Smooth muscle cell (in vitro differentiated cells): ENCODE measurements around the gene SDK2. TPM values are rescaled to one million over a fixed set of nuclear protein-coding genes. Genes with fewer than 3 reads are reported as not detected.
"Not testable (repeated sequence)": the region's sequence is repeated elsewhere in the genome, so short reads cannot be mapped to it uniquely, and the experiment has no call there.

Experiments
- DNase-seq: peaks from one replicate; lab custom pipeline; 2025; ENCODE audit not compliant: unreplicated experiment; lab: John Stamatoyannopoulos, UW
- H2AFZ ChIP-seq: fragments of 200-600 bp; sonication (generic); 2 replicates; pipeline ENCODE4 v1.6.0; 2016; ENCODE audit warnings: antibody characterized with exemption, low read depth, mild to moderate bottlenecking
- H3F3A ChIP-seq: fragments of 200-600 bp; sonication (generic); 2 replicates; pipeline ENCODE4 v1.6.0; 2017; ENCODE audit warnings: antibody characterized with exemption, low read depth
- H3K27ac ChIP-seq: fragments of 200-600 bp; sonication (generic); 2 replicates; pipeline ENCODE4 v1.5.1; 2016; ENCODE audit warnings: low read depth, mild to moderate bottlenecking
- H3K27me3 ChIP-seq: fragments of 200-600 bp; sonication (generic); 2 replicates; pipeline ENCODE4 v1.6.1; 2016; ENCODE audit warnings: low read depth, mild to moderate bottlenecking
- H3K36me3 ChIP-seq: fragments of 200-600 bp; sonication (generic); 2 replicates; pipeline ENCODE4 v1.5.1; 2016; ENCODE audit warnings: low read depth
- H3K4me1 ChIP-seq: fragments of 200-600 bp; sonication (generic); 2 replicates; pipeline ENCODE4 v1.5.1; 2016; ENCODE audit warnings: low read depth
- H3K4me2 ChIP-seq: fragments of 200-600 bp; sonication (generic); 2 replicates; pipeline ENCODE4 v1.6.0; 2016; ENCODE audit warnings: mild to moderate bottlenecking
- H3K4me3 ChIP-seq: fragments of 200-600 bp; sonication (generic); 2 replicates; pipeline ENCODE4 v1.5.1; 2016; ENCODE audit warnings: mild to moderate bottlenecking
- H3K79me2 ChIP-seq: fragments of 200-600 bp; sonication (generic); 2 replicates; pipeline ENCODE4 v1.6.0; 2016; ENCODE audit warnings: low read depth, mild to moderate bottlenecking
- H3K9ac ChIP-seq: fragments of 200-600 bp; sonication (generic); 2 replicates; pipeline ENCODE4 v1.6.0; 2016; ENCODE audit warnings: low read depth
- H3K9me3 ChIP-seq: fragments of 200-600 bp; sonication (generic); replicated peaks from 2 replicates; pipeline ENCODE4 v1.5.1; 2016; ENCODE audit warnings: low read depth
- H4K20me1 ChIP-seq: fragments of 200-600 bp; sonication (generic); 2 replicates; pipeline ENCODE4 v1.6.0; 2016; ENCODE audit warnings: low read depth
- WGBS: methylation state at CpG from one replicate; pipeline ENCODE4 v1.1.7; 2016; ENCODE audit warnings: low lambda C conversion rate; 5-methylcytosine and 5-hydroxymethylcytosine counted together
- polyA plus RNA-seq: library from polyadenylated mRNA; unstranded; fragments of >200 nt; fragmentation: Nextera tagmentation; extraction: Ambion mirVana; gene quantifications from 2 replicates; pipeline ENCODE4 v1.2.1, GENCODE V29; 2016
- total RNA-seq: library from RNA; depleted of rRNA; stranded (reverse); fragments of >200 nt; gene quantifications from 2 replicates; pipeline ENCODE4 v1.2.3, GENCODE V29; 2014
- TF ChIP-seq, protein P1 (sequence below): fragments of 200-600 bp; sonication (generic); IDR thresholded peaks from 2 replicates; pipeline ENCODE4 v1.5.1; 2017; ENCODE audit warnings: borderline replicate concordance, mild to moderate bottlenecking, antibody characterized with exemption; ENCODE audit not compliant: insufficient read depth, poor library complexity, severe bottlenecking

Gene SDK2
- total and polyA plus RNA-seq, 2 experiments from 2014 or later: 4.6 to 6.5 TPM

DNA sequence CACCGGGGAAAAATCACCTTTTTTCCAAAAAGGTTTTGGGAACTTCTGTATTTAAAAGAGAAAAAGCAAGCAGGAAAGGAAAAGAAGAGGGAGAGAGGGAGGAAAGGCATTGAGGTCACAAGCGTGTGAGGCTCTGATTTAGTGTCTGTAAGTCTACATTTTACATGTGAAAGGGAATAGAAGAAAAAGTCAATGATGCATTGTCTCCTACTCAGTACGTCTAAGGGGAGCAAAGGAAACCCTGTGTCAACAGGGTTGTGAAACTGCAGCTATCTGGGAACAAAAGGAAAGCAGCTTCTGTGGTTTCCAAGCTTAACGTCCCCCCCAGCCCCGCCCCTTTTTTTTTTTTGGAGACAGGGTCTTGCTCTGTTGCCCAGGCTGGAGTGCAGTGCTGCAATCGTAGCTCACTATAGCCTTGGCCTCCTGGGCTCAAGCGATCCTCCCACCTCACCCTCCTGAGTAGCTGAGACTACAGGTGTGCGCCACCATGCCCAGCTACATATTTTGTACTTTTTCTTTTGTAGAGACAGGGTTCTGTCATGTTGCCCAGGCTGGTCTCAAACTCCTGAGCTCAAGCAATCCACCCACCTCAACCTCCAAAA, 330.6 kb downstream of the SDK2 start:
- TF ChIP-seq, protein P1, sequence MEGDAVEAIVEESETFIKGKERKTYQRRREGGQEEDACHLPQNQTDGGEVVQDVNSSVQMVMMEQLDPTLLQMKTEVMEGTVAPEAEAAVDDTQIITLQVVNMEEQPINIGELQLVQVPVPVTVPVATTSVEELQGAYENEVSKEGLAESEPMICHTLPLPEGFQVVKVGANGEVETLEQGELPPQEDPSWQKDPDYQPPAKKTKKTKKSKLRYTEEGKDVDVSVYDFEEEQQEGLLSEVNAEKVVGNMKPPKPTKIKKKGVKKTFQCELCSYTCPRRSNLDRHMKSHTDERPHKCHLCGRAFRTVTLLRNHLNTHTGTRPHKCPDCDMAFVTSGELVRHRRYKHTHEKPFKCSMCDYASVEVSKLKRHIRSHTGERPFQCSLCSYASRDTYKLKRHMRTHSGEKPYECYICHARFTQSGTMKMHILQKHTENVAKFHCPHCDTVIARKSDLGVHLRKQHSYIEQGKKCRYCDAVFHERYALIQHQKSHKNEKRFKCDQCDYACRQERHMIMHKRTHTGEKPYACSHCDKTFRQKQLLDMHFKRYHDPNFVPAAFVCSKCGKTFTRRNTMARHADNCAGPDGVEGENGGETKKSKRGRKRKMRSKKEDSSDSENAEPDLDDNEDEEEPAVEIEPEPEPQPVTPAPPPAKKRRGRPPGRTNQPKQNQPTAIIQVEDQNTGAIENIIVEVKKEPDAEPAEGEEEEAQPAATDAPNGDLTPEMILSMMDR: no peak

GRCh38 chr17:73312887-73313286, 331.4 kb downstream of the SDK2 start:
- not testable (repeated sequence) for DNase-seq, H3K4me3 ChIP-seq, H3K27me3 ChIP-seq, H3K9me3 ChIP-seq, H3F3A ChIP-seq, H3K27ac ChIP-seq, H3K9ac ChIP-seq, H3K36me3 ChIP-seq, H2AFZ ChIP-seq
- WGBS: 75% methylated on average over 11 of the region's 11 CpGs
- H3K4me1 ChIP-seq: peaks cover 25% of the 10 kb centered on the region
- peak overlapping the region; percentile 97 for H3K4me2 ChIP-seq
- H3K79me2 ChIP-seq: peaks cover 28% of the 10 kb centered on the region
- H4K20me1 ChIP-seq: peaks cover 17% of the 10 kb centered on the region

More for the DNA sequence above, 330.6 kb downstream of the SDK2 start:
- H3K36me3 ChIP-seq: no peaks in the 10 kb centered on the region
- H4K20me1 ChIP-seq: peaks cover 9% of the 10 kb centered on the region
- no peak overlapping the region for H3K9ac ChIP-seq
- no peak overlapping the region for H3K4me3 ChIP-seq
- peaks cover 21% of the 10 kb centered on the region for H3K79me2 ChIP-seq
- no peak for DNase-seq
- peaks cover 22% of the 10 kb centered on the region for H3K4me1 ChIP-seq
- no peaks in the 10 kb centered on the region for H3K27me3 ChIP-seq
- H3F3A ChIP-seq: peaks cover 5% of the 10 kb centered on the region
- H3K27ac ChIP-seq: no peak overlapping the region
- no peak overlapping the region for H2AFZ ChIP-seq
- H3K4me2 ChIP-seq: no peak overlapping the region
- no peaks in the 10 kb centered on the region for H3K9me3 ChIP-seq
- WGBS: 78% methylated on average over 8 of the region's 8 CpGs

DNA sequence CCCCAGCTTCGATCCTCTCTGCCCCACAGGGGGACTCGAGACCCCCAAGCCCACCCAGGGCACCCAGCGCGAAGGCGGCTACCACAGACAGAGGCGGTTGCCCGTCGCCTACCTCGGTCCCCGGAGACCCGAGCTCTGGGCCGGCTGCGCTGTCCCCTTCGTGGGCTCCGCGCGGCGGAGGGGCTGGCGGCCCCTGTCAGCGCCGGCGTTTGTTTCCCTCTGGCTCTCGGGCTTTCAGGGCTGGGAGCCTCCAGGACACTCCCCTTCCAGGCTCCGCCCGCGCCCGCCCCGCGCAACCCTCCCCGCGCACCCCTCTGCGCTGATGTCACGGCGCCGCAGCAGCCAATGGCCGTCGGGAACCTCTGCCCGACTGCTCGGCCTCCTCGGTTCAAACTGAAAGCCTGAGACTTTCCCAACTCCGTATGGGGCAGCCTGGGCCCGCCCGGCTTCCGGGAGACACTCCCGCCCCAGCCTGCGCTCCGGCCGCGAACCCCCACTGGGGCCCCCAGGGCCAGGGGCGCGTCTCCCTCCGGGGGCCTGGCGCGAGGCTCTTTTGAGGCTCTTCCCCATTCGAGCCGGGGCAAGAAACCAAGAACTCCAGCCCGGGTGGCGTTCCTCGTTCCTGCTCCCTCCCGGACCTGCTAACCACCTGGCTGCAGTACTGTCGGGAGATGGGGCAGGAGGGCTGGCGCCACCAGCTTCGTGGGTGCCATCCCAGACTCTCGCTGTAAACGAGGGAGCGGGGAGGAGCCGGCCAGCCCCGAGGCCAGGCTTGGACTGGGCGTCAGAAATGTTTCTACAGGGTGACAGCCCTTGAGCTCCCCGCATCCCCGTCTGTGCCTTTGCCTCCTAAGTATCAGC, 332.2 kb downstream of the SDK2 start, which contains the start of gene CDC42EP4:
Gene CDC42EP4 (minus strand): TSS at position 221 of the 861 bp plus-strand sequence. CDS start 25,501 bp downstream, outside the sequence.
- DNase-seq: peak; percentile 89

GRCh38 chr17:73311428-73311780, 332.8 kb downstream of the SDK2 start:
- TF ChIP-seq, protein P1: no peak
- Histone ChIP-seq H3K79me2 (peaks cover 39% of the 10 kb centered on the region), H3K27ac (peak overlapping the region; percentile 82), H3K4me1 (peaks cover 25% of the 10 kb centered on the region), H3K9me3 (no peaks in the 10 kb centered on the region), H2AFZ (peak overlapping the region; percentile 71), H4K20me1 (peaks cover 30% of the 10 kb centered on the region), H3K4me2 (peak overlapping the region; percentile 97), H3K27me3 (no peaks in the 10 kb centered on the region), H3F3A (peaks cover 5% of the 10 kb centered on the region), H3K9ac (peak overlapping the region; percentile 93), H3K36me3 (no peaks in the 10 kb centered on the region), H3K4me3 (peak overlapping the region; percentile 97)
- DNase-seq: no peak
- 1% methylated on average over 36 of the region's 38 CpGs for WGBS

More for the DNA sequence above, 332.2 kb downstream of the SDK2 start, which contains the start of gene CDC42EP4:
- TF ChIP-seq, protein P1: no peak
- Histone ChIP-seq H3K4me3 (peak within 1 kb of the TSS; percentile 97), H3K4me1 (peaks cover 25% of the 10 kb centered on the region), H3K9me3 (no peaks in the 10 kb centered on the region), H2AFZ (peak within 1 kb of the TSS; percentile 89), H4K20me1 (peaks cover 24% of the 10 kb centered on the region), H3K27me3 (no peaks in the 10 kb centered on the region), H3K27ac (peak within 1 kb of the TSS; percentile 82), H3K36me3 (no peaks in the 10 kb centered on the region), H3F3A (peaks cover 5% of the 10 kb centered on the region), H3K79me2 (peaks cover 33% of the 10 kb centered on the region), H3K4me2 (peak within 1 kb of the TSS; percentile 97), H3K9ac (peak within 1 kb of the TSS; percentile 93)
- WGBS: 2% methylated on average over 49 of the region's 71 CpGs
